PC-9 (cell line): ENCODE measurements around the gene MTG2.

ENCODE experiments used
- CTCF ChIP-seq: fragments of 200-600 bp; sonication (generic); conservative IDR thresholded peaks from 2 replicates; pipeline ENCODE4 v1.6.1; 2017; ENCODE audit warnings: mixed run types, antibody characterized with exemption, mild to moderate bottlenecking, moderate library complexity
- EZH2 ChIP-seq: fragments of 200-600 bp; sonication (generic); IDR thresholded peaks from 2 replicates; pipeline ENCODE4 v1.8.0; 2017; ENCODE audit warnings: antibody characterized with exemption, low read depth

DNA sequence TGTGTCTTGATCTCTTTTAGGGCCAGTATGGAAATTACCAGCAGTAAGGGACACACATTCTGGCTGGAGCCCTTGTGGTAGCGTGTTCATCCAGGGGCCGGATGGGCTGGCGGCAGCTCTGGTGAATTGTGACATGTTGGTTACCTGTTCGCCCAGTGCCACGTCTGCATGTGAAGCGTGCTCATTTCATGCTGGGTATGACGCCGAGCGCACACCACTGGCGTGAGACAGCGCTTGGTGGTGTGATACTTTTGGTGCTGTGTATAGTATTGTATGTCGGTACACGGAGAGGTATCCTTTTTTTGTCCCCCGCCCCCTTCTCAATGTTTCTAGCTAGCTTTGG is 3.7 kb upstream of the MTG2 start:
- TF ChIP-seq CTCF (no peak), EZH2 (no peak)
